Ascending aorta (tissue), 2 donors: ENCODE results near the gene CRACR2A. TPM values are rescaled to one million over a fixed set of nuclear protein-coding genes. Genes with fewer than 3 reads are reported as not detected.

Source experiments
- DNase-seq, 2 donors: peaks; one replicate each; pipeline ENCODE4 v3.0.0-alpha.2; 2019; ENCODE audit warnings: low spot score in 2 of 2
- H3K27ac ChIP-seq, 2 donors: fragments of 200-600 bp; sonication (generic); one replicate each; pipeline ENCODE4 v1.5.1; 2016 to 2017; ENCODE audit warnings: mild to moderate bottlenecking in 1 of 2
- H3K27me3 ChIP-seq: fragments of 200-600 bp; sonication (generic); one replicate; pipeline ENCODE4 v1.5.1; 2017
- H3K36me3 ChIP-seq, 2 donors: fragments of 200-600 bp; sonication (generic); one replicate each; pipeline ENCODE4 v1.5.1; 2016
- H3K4me1 ChIP-seq, 2 donors: fragments of 200-600 bp; sonication (generic); one replicate each; pipeline ENCODE4 v1.5.1; 2016 to 2017; ENCODE audit warnings: mild to moderate bottlenecking in 1 of 2
- H3K4me3 ChIP-seq, 2 donors: fragments of 200-600 bp; sonication (generic); one replicate each; pipeline ENCODE4 v1.5.1; 2016 to 2017; ENCODE audit warnings: mild to moderate bottlenecking in 1 of 2
- H3K9me3 ChIP-seq, 2 donors: fragments of 200-600 bp; sonication (generic); one replicate each; pipeline ENCODE4 v1.5.1; 2016
- intact Hi-C: fragments of 100-400 bp; cut with DNase I; formaldehyde crosslinking; loops from one replicate; pipeline ENCODE4 v1.15.1; 2023
- total RNA-seq: library from RNA; depleted of rRNA; stranded (reverse); fragments of >200 nt; gene quantifications from one replicate; pipeline ENCODE4 v1.1.0, GENCODE V29; 2016
- TF ChIP-seq, protein P1 (sequence below), 3 experiments: fragments of 200-600 bp in 2 of 3; fragments of 450-650 bp in 1 of 3; sonication (generic) in 2 of 3; IDR thresholded peaks; one replicate each; pipeline ENCODE4 v1.5.1; 2016 to 2019; ENCODE audit warnings: antibody characterized with exemption in 3 of 3, mild to moderate bottlenecking in 1 of 3, moderate library complexity in 1 of 3

Gene CRACR2A
- total RNA-seq, 1 donor from 2014 or later: 0.53 TPM

DNA sequence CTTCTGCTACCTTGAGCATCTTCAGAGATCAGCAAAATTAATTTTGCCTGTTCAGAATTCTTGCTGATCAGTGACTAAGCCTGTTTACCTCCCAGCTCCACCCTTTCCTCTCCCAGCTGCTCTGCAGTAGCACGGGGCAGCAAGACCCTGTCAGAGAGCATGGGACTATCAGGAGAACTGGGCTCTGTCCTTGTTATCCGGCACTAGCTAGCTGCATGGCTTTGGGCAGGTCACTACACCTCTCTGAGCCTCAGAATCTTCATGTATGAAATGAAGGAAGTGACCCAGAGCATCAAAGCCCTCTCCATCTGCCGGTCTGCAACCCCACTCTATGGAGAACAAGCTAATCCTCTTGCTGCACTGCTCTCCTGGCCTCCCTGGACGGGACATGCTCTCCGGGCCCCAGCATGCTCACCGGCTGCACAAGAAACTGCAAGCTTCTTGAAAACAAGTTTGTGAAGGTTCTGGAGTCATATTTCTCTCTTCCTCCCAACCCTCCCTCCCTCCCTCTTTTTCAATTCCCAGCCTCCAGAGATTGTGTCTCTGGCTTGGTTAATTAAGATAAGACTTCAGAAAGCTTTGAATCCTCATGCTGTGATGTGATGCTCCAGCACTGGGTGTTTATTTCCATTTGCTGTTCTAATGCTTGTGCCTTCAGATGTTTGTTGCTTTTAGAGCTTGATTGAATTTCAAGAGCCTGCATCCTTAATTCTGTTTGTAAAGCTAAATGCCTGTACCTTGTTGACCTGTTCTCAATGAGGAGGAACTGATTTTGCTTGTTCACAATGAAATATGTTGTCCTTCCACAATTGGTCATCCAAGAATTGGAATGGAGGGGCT is 101.1 kb downstream of the CRACR2A start:
- H3K27me3 ChIP-seq: no peaks in the 10 kb centered on the region
- no peaks in the 10 kb centered on the region for H3K36me3 ChIP-seq
- H3K4me1 ChIP-seq: no peaks in the 10 kb centered on the region
- no peaks in the 10 kb centered on the region for H3K9me3 ChIP-seq
- H3K4me3 ChIP-seq: no peak overlapping the region
- no peak for DNase-seq
- no peak overlapping the region for H3K27ac ChIP-seq
- TF ChIP-seq, protein P1, sequence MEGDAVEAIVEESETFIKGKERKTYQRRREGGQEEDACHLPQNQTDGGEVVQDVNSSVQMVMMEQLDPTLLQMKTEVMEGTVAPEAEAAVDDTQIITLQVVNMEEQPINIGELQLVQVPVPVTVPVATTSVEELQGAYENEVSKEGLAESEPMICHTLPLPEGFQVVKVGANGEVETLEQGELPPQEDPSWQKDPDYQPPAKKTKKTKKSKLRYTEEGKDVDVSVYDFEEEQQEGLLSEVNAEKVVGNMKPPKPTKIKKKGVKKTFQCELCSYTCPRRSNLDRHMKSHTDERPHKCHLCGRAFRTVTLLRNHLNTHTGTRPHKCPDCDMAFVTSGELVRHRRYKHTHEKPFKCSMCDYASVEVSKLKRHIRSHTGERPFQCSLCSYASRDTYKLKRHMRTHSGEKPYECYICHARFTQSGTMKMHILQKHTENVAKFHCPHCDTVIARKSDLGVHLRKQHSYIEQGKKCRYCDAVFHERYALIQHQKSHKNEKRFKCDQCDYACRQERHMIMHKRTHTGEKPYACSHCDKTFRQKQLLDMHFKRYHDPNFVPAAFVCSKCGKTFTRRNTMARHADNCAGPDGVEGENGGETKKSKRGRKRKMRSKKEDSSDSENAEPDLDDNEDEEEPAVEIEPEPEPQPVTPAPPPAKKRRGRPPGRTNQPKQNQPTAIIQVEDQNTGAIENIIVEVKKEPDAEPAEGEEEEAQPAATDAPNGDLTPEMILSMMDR (IDR thresholded peaks at IDR 0.05): no peak
- intact Hi-C loops: no loop called here

DNA sequence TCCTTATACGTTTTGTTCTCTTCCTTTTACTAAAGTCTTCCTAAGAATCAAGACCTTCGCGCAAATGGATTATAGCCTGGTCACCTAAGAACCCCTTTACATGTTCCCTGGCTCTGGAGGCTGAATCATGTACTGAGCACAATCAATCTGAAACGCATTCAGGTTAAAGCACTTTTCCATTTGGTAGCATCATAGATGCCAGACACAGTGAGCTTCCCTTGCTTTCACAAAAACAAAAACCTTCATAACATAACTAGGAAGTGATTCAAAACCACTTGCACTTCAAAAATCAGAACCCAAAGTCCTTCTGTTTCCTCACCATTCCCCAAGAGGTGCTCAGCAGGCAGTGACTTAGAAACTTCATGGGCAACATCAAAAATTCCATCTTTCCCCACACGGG is 105.4 kb downstream of the CRACR2A start:
- Histone ChIP-seq H3K27ac (no peak overlapping the region), H3K4me1 (no peaks in the 10 kb centered on the region), H3K36me3 (no peaks in the 10 kb centered on the region), H3K4me3 (no peak overlapping the region), H3K9me3 (no peaks in the 10 kb centered on the region), H3K27me3 (no peaks in the 10 kb centered on the region)
- TF ChIP-seq, protein P1 (IDR thresholded peaks at IDR 0.05): no peak
- DNase-seq: no peak
- intact Hi-C loops: no loop called here

DNA sequence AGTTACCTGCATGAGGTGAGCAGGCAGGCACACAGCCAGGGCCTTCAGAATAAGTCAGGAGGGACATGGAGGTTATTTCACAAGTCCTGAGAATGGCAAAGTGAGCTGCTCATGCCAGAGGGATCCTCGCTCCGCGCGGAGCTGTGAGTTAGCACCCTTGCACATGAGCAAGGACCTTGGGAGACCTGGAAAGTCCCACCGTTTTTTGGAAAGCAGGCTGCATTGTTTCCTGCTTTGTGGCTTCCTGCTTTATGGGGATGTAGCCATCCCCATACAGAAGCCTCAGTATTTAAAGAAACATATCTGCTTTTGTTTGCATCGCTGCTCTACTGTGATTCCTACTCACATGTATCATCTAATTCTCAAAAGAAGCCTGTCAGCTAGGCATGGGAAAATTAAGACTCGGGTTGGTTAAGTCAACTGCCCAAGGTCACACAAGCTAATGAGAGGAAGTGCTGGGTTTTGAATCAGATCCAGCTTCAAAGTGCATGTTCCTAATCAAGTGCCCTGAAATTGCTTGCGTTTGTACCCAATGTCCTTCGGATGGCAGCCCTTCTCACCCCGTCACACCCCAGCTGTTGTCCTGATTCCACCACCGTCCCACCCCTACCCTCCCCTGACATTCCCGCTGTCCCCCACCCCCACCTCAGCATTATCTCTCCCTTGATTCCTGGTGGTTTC is 106.2 kb downstream of the CRACR2A start:
- intact Hi-C loops: no loop called here
- Histone ChIP-seq H3K27ac (no peak overlapping the region), H3K4me1 (no peaks in the 10 kb centered on the region), H3K4me3 (no peak overlapping the region), H3K9me3 (no peaks in the 10 kb centered on the region), H3K36me3 (no peaks in the 10 kb centered on the region), H3K27me3 (no peaks in the 10 kb centered on the region)
- no peak for DNase-seq
- TF ChIP-seq, protein P1 (IDR thresholded peaks at IDR 0.05): no peak

DNA sequence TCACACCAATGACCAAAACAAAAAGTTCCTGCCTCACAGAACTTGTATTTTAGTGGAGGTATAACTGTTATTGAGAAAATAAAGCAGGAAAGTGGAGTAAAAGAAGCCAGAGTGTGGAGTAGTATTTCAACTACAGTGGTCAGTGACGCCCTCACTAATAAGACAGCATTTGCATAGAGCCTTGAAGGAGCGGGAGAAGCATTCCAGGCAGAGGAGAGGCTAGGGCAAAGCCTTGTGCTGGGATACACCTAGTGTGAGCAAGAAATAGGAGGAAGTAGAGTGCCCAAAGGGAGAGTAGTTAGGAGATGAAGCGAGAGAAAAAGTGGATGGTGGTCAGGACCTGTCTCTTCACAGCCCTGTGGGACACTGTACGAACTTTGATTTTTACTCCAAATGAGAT is 107.8 kb downstream of the CRACR2A start:
- no peaks in the 10 kb centered on the region for H3K9me3 ChIP-seq
- no peaks in the 10 kb centered on the region for H3K27me3 ChIP-seq
- H3K27ac ChIP-seq: no peak overlapping the region
- no peaks in the 10 kb centered on the region for H3K4me1 ChIP-seq
- no peaks in the 10 kb centered on the region for H3K36me3 ChIP-seq
- no peak overlapping the region for H3K4me3 ChIP-seq
- TF ChIP-seq, protein P1 (IDR thresholded peaks at IDR 0.05): no peak
- DNase-seq: no peak
- intact Hi-C loops: no loop called here

DNA sequence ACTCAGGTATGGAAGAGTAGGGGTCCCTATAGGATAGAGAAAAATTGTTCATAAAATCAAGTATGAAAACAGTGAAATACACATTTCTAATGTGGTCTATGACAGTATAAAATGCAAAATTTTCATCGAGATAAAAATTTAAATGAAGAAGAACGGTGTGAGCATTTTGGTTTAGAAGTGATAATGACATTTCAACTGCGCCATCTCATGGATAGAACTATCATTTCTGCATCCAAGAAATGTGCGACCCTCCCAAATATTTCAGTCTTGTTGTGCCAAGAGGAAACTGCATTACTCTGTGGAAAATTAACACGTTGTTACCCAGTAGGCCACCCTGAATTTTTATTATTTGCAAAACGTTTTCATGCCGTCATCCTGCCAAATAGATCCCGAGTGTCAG is 108.8 kb downstream of the CRACR2A start:
- Histone ChIP-seq H3K36me3 (no peaks in the 10 kb centered on the region), H3K27me3 (no peaks in the 10 kb centered on the region), H3K27ac (no peak overlapping the region), H3K4me3 (no peak overlapping the region), H3K9me3 (no peaks in the 10 kb centered on the region), H3K4me1 (no peaks in the 10 kb centered on the region)
- no peak for DNase-seq
- TF ChIP-seq, protein P1 (IDR thresholded peaks at IDR 0.05): no peak
- intact Hi-C loops: no loop called here
